Neural crest cell (in vitro differentiated cells): ENCODE measurements around the gene RFX3. TPM values are rescaled to one million over a fixed set of nuclear protein-coding genes. Genes with fewer than 3 reads are reported as not detected.

Experiments
- DNase-seq: peaks from one replicate; pipeline ENCODE4 v3.0.0; 2021; ENCODE audit warnings: low read depth, mixed read lengths, low spot score
- H3K27ac Mint-ChIP-seq: one replicate; pipeline ENCODE4 v1.8.0; 2021; ENCODE audit warnings: mild to moderate bottlenecking, mixed read lengths; ENCODE audit not compliant: unreplicated experiment
- H3K27me3 Mint-ChIP-seq: 2 replicates; pipeline ENCODE4 v1.8.0; 2021; ENCODE audit warnings: low read depth, mild to moderate bottlenecking, mixed read lengths
- H3K36me3 Mint-ChIP-seq: 2 replicates; pipeline ENCODE4 v1.8.0; 2021; ENCODE audit warnings: low read depth, mild to moderate bottlenecking, mixed read lengths
- H3K4me1 Mint-ChIP-seq: 2 replicates; pipeline ENCODE4 v1.8.0; 2021; ENCODE audit warnings: mixed read lengths
- H3K4me3 Mint-ChIP-seq: one replicate; pipeline ENCODE4 v1.8.0; 2021; ENCODE audit warnings: mild to moderate bottlenecking, mixed read lengths
- H3K9me3 Mint-ChIP-seq: 2 replicates; pipeline ENCODE4 v1.8.0; 2021; ENCODE audit warnings: mixed read lengths
- total RNA-seq: library from RNA; stranded (reverse); gene quantifications from 2 replicates; pipeline ENCODE4 v1.2.1, GENCODE V29; 2021
- TF ChIP-seq, protein P1 (sequence below): fragments of 200-600 bp; sonication (generic); conservative IDR thresholded peaks from 2 replicates; pipeline ENCODE4 v1.5.0; 2021; ENCODE audit warnings: antibody characterized with exemption, mild to moderate bottlenecking

RFX3 gene
- total RNA-seq, 1 donor from 2014 or later: 46.9 TPM

DNA sequence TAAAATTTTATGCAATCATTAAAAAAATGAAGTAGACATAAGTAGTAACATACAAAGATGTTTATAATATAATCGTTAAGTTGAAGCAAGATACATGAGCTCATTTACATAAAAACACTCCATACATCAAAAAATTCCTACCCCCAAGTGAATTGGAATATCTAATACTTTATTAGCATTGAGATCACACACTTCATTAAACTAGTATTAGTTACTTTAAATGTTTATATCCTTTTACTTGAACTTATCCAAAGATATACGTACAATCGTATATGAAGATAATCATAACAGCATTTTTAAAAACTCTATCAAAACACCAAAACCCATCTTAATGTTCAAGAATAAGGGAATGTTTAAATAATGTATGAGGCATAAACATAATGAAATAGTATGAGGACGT is 275.1 kb downstream of the RFX3 start:
- TF ChIP-seq, protein P1, sequence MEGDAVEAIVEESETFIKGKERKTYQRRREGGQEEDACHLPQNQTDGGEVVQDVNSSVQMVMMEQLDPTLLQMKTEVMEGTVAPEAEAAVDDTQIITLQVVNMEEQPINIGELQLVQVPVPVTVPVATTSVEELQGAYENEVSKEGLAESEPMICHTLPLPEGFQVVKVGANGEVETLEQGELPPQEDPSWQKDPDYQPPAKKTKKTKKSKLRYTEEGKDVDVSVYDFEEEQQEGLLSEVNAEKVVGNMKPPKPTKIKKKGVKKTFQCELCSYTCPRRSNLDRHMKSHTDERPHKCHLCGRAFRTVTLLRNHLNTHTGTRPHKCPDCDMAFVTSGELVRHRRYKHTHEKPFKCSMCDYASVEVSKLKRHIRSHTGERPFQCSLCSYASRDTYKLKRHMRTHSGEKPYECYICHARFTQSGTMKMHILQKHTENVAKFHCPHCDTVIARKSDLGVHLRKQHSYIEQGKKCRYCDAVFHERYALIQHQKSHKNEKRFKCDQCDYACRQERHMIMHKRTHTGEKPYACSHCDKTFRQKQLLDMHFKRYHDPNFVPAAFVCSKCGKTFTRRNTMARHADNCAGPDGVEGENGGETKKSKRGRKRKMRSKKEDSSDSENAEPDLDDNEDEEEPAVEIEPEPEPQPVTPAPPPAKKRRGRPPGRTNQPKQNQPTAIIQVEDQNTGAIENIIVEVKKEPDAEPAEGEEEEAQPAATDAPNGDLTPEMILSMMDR: no peak
- Mint-ChIP-seq H3K36me3 (peaks cover 30% of the 10 kb centered on the region), H3K27me3 (no peaks in the 10 kb centered on the region), H3K4me3 (no peak overlapping the region), H3K27ac (no peak overlapping the region), H3K9me3 (peaks cover 4% of the 10 kb centered on the region), H3K4me1 (no peaks in the 10 kb centered on the region)
- no peak for DNase-seq

DNA sequence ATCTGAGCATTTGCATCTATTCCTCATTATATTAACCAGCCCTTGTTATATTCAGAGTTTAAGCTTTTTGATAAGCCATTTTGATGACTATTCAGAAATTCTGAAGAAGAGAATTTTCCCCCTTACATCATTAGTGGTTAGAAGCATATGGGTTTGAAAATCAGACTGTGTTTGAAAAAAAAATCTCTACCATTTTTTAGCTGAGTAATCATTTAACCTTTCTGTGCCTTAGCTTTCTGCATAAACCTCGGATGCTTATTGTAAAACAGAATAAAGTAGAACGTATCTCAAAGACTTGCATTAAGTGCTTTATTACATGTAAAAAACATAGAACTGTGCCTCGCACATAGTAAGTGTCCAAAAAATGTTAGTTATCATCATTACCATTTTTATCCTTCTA is 278.6 kb downstream of the RFX3 start:
- H3K4me1 Mint-ChIP-seq: no peaks in the 10 kb centered on the region
- TF ChIP-seq, protein P1: no peak

DNA sequence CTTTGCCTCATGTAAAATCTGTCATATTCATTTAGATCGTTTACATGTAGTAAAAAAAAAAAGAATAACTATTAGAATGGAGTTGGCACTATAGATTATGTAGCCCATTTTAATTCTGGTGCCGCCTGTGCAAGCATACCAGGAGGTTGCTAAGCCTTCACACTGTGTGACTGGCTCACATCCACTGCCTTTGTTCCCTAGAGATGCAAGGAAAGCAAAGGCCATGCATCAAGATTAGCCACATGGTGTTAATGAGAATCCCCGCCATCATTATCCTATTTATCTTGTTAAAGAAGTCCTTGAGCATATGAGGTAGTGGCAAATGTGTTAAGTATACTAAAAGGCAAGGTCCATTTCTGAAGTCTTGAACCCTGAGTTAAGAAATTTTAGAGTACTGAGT is 279.6 kb downstream of the RFX3 start:
- H3K4me3 Mint-ChIP-seq: no peak overlapping the region
- TF ChIP-seq, protein P1: no peak
- no peak for DNase-seq
- peaks cover 14% of the 10 kb centered on the region for H3K36me3 Mint-ChIP-seq
- H3K27me3 Mint-ChIP-seq: no peaks in the 10 kb centered on the region
- H3K4me1 Mint-ChIP-seq: no peaks in the 10 kb centered on the region
- H3K27ac Mint-ChIP-seq: no peak overlapping the region
- no peaks in the 10 kb centered on the region for H3K9me3 Mint-ChIP-seq

More for the DNA sequence above, 278.6 kb downstream of the RFX3 start:
- Mint-ChIP-seq H3K27me3 (no peaks in the 10 kb centered on the region), H3K36me3 (peaks cover 19% of the 10 kb centered on the region), H3K4me3 (no peak overlapping the region), H3K27ac (no peak overlapping the region), H3K9me3 (peaks cover 2% of the 10 kb centered on the region)
- DNase-seq: no peak

DNA sequence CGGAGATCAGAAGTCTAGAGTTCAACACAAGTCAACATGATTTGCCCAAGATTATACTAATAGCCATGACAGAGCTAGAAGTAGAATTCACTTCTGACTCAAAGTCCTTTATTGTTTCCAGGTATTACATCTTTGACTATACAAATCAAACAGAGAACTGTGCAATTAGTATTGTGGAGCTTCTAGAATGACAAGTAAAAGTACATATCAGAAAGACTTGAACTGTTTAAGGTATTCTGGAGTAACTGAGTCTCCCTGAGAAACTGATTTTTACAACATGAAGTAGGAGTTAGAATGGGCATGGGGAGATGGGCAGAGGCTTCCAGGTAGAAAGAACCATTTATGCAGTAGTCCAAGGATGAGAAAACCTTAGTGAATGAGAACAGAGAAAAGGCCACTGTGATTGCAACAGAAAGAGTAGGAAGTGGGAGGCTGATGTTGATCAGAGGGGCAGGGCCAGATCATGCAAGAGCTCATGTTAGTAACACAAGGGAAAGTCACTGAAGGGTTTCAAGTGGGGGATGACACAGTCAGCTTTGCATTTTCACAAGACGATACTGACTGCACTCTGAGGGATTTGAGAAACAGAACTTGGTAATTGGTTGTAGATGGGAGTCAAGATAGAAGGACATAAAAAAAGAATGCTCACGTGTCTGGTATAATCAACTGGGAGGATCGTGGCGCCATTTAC is 280.7 kb downstream of the RFX3 start:
- Mint-ChIP-seq H3K36me3 (peaks cover 14% of the 10 kb centered on the region), H3K4me1 (no peaks in the 10 kb centered on the region), H3K4me3 (no peak overlapping the region), H3K27me3 (no peaks in the 10 kb centered on the region), H3K9me3 (no peaks in the 10 kb centered on the region), H3K27ac (no peak overlapping the region)
- no peak for DNase-seq
- TF ChIP-seq, protein P1: no peak

DNA sequence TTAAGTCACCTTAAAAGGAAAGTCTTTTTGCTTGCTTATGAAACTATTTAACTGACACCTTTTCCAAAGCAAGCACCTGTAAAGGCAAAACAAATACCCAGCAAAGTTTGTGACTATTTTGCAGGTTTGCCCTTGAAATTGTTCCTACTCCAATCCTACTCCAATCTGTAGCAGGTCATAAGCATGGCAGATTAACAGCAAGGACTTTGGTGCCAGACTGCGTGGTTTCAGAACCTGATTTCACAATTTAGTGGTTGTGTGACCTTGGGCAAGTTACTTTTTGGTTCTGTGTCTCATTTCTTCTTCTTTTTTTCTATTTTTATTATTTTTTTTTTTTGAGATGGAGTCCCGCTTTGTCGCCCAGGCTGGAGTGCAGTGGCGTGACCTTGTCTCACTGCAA is 282.1 kb downstream of the RFX3 start:
- TF ChIP-seq, protein P1: no peak
- Mint-ChIP-seq H3K27ac (no peak overlapping the region), H3K36me3 (peaks cover 14% of the 10 kb centered on the region), H3K9me3 (no peaks in the 10 kb centered on the region), H3K27me3 (no peaks in the 10 kb centered on the region), H3K4me1 (no peaks in the 10 kb centered on the region), H3K4me3 (no peak overlapping the region)
- DNase-seq: no peak
